Measurements from ENCODE around the gene COL1A1.

COL1A1 gene

GRCh38 chr17:50145532-50146229 is 55.8 kb downstream of the COL1A1 start:
- TF ChIP-seq CTCF (conservative IDR thresholded peaks at IDR 0.05; ENCODE audit: low read depth) = no peak
- POLR2A ChIA-PET (ENCODE audit: low non-redundant PET) = no interaction called here
- no peak for DNase-seq (ENCODE audit: low spot score)
- peak overlapping the region; percentile 98 for H3K27ac ChIP-seq
- CTCF ChIA-PET = interaction anchor here (0.5 kb wide), 1 partner anchor 1021 kb away, joined by 3 read pairs; no protein-coding TSS in a partner anchor

- no peak for TF ChIP-seq CTCF (conservative IDR thresholded peaks at IDR 0.05; ENCODE audit: low read depth)
- CTCF ChIA-PET = interaction anchor here (0.6 kb wide), 1 partner anchor 46 kb away, joined by 3 read pairs; no protein-coding TSS in a partner anchor
- peak overlapping the region; percentile 98 for H3K27ac ChIP-seq
- POLR2A ChIA-PET (ENCODE audit: low non-redundant PET) = no interaction called here
- no peak for DNase-seq (ENCODE audit: low spot score)
Observed at GRCh38 chr17:50144845-50145531, 56.4 kb downstream of the COL1A1 start.

- no peak for TF ChIP-seq CTCF (conservative IDR thresholded peaks at IDR 0.05; ENCODE audit: low read depth)
- DNase-seq (ENCODE audit: low spot score) = no peak
- ChIA-PET CTCF (interaction anchor here (0.6 kb wide), 1 partner anchor 47 kb away, joined by 3 read pairs; no protein-coding TSS in a partner anchor), POLR2A (ENCODE audit: low non-redundant PET) (no interaction called here)
- H3K27ac ChIP-seq = peak overlapping the region; percentile 98
Observed at GRCh38 chr17:50144355-50144754, 57.1 kb downstream of the COL1A1 start.

GRCh38 chr17:50143461-50144176 is 57.8 kb downstream of the COL1A1 start:
- POLR2A ChIA-PET (ENCODE audit: low non-redundant PET) = no interaction called here
- no peak for DNase-seq (ENCODE audit: low spot score)
- H3K27ac ChIP-seq = peak overlapping the region; percentile 98
- CTCF ChIA-PET = interaction anchor here (0.7 kb wide), 1 partner anchor 39 kb away, joined by 4 read pairs; no protein-coding TSS in a partner anchor
- TF ChIP-seq CTCF (conservative IDR thresholded peaks at IDR 0.05; ENCODE audit: low read depth) = no peak

- ChIA-PET CTCF (interaction anchor here (0.7 to 1.0 kb wide), 2 partner anchors 26 to 158 kb away, joined by 3 read pairs; no protein-coding TSS in a partner anchor), POLR2A (ENCODE audit: low non-redundant PET) (no interaction called here)
- TF ChIP-seq CTCF (conservative IDR thresholded peaks at IDR 0.05; ENCODE audit: low read depth) = no peak
- H3K27ac ChIP-seq = peak overlapping the region; percentile 98
- no peak for DNase-seq (ENCODE audit: low spot score)
Observed at GRCh38 chr17:50141745-50142110, 59.7 kb downstream of the COL1A1 start.

GRCh38 chr17:50141026-50141744 is 60.2 kb downstream of the COL1A1 start:
- CTCF ChIA-PET = interaction anchor here (0.6 to 1.2 kb wide), 4 partner anchors 16 to 317 kb away, joined by 3 read pairs; no protein-coding TSS in a partner anchor
- H3K27ac ChIP-seq = peak overlapping the region; percentile 98
- DNase-seq (ENCODE audit: low spot score) = no peak
- POLR2A ChIA-PET (ENCODE audit: low non-redundant PET) = no interaction called here
- TF ChIP-seq CTCF (conservative IDR thresholded peaks at IDR 0.05; ENCODE audit: low read depth) = no peak

Data from RWPE1 (cell line).